Left renal cortex interstitium (tissue), 4 donors: ENCODE data around the gene PIK3CD. TPM values are rescaled to one million over a fixed set of nuclear protein-coding genes. Genes with fewer than 3 reads are reported as not detected.
"Not testable (repeated sequence)": the region's sequence is repeated elsewhere in the genome, so short reads cannot be mapped to it uniquely, and the experiment has no call there.

Source experiments
- DNase-seq, 4 donors: peaks; one replicate each; pipeline ENCODE4 v3.0.0-alpha.2; 2013; ENCODE audit warnings: low read depth in 4 of 4, low spot score in 2 of 4, missing footprints in 1 of 4
- polyA plus RNA-seq, 4 donors: library from polyadenylated mRNA; unstranded; fragments of 120-200 nt; gene quantifications; one replicate each; pipeline ENCODE4 v1.2.1, GENCODE V29; 2013; ENCODE audit not compliant: insufficient read length in 4 of 4

The PIK3CD gene
- polyA plus RNA-seq, 4 donors, result 5.9 to 9.6 (median 7.4) TPM

- no peak for DNase-seq
Observed at GRCh38 chr1:9731051-9731537, 79.6 kb downstream of the PIK3CD start.

GRCh38 chr1:9731561-9731960 lies 80.0 kb downstream of the PIK3CD start:
- no peak for DNase-seq

GRCh38 chr1:9732123-9732971 lies 80.8 kb downstream of the PIK3CD start:
- no peak for DNase-seq

DNA sequence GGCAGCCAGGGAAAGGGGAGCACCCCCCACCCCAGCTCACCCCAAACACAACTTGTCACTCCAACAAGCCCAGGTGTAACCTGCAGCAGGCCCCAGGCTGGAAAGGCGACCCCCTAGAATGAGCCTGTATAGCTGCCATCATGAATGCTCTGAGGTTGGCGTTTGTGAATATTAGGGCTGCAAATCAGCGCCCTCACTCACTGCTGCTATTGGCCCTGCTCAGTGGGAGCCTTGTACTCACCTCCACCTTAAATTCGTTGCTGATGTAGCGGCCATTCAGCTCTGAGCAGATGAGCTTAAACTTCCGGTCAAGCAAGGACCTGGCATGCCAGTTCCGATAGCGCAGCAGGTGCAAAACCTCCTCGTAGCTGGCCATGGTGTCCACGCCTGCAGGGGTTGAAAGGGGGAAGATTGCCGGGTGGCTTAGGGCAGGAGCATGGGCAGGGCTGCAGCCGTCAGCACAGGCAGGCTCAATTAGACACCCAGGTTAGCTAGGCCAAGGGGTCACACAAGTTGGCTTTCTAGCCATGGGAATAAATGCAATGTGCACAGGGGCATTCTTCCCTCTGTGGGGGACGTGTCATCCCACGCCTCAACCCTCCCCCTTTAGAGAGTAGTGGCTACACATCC lies 81.7 kb downstream of the PIK3CD start:
- DNase-seq, result no peak

DNA sequence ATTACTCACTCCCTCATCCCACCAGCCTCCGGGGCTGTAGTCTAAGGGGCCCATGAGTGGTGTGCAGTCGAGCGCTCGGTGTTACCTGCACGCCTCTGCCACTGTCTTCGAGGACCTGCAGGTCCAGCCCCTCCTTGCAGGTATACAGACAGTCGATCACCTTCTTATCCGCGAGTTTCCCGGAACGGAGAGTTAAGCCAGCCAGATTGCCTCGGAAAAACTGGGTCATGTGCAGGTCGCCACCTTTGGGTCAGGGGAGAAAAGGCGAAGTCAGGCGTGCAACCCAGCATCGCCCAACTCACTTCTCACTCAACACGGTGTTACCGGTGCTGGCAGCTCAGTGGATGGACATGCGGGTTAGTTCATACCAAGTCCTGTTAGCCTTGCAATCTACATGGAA lies 84.3 kb downstream of the PIK3CD start:
- DNase-seq, result no peak

DNA sequence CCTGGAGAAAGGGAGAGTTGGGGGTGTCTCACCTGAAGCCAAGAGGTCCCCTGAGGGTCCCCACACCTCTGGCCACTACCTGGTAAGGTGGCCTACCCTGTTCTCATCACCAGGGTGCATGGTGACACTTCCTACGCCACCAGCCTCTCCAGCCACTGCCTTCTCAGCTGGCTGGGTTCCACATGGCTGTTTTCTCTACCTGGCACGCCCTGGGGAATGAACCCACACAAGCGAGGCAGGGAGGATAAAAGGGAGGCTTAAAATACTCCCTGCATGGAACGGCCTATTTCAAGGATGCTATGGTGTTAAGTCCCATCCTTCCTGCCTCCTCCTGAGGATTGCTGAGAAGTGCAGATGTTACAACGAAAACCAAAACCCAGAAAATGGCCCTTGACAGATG lies 84.7 kb downstream of the PIK3CD start:
- no peak for DNase-seq

GRCh38 chr1:9737057-9737456 lies 85.5 kb downstream of the PIK3CD start:
- DNase-seq, result no peak

GRCh38 chr1:9737671-9738070 lies 86.1 kb downstream of the PIK3CD start:
- no peak for DNase-seq

DNA sequence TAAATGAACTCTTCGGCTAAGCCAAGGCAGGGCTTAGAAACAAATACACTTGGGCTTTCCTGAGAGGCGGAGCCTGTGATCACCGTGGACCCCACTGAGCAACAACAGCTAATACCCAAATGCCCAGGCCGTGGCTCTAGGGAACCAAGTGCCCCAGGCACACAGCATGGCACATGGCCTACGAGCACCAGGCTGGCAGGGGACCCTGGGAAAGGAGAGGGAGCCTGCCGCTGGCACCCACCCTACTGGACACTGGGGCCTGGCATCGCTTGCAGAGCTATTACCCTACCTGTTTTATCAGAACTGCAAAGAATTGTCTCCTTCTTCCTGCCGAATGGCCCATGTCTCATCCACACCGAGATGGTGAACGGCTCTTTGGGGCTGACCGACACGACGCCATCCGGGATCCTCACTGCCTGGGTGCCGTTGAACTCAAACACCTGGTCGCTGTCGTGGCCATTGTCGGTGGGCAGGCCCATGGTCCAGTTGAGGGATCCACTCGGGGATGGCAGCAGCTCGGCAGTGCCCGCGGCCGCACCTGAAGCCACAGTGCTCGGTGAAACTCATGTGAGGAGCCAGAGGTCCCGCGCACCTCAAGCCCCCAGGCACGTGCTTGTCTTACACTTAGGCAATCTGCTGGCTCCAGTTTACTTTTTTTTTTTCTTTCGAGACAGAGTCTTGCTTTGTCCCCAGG lies 92.7 kb downstream of the PIK3CD start:
- no peak for DNase-seq

DNA sequence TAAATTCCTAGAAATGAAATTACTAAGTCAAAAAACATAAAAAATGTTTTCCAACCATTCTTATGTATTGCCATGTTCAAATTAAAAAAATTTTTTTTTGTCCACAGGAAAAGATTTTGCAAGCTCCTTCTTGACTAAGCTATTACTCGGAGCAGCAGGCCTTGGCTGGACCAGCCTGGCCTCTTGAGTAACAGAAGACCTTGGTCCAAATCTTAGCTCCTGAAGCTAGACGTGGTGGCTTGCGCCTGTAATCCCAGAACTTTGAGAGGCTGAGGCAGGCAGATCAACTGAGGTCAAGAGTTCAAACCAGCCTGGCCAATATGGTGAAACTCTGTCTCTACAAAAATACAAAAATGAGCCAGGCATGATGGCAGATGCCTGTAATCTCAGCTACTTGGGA lies 94.7 kb downstream of the PIK3CD start:
- no peak for DNase-seq

DNA sequence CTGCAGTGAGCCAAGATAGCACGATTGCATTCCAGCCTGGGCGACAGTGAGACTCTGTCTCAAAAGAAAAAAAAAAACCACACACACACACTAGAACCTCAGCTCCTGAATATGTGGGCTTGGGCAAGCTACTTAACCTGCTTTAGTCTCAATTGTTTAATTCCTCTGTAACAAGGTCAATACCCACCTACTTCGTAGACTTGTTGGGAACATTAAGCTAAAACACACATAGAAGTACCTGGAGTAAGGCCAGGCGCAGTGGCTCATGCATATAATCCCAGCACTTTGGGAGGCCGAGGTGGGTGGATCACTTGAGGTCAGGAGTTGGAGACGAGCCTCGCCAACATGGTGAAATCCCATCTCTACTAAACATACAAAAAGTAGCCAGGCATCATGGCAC lies 95.1 kb downstream of the PIK3CD start:
- no peak for DNase-seq

- not testable (repeated sequence) for DNase-seq
Observed at GRCh38 chr1:9748391-9748790, 96.9 kb downstream of the PIK3CD start.

- no peak for DNase-seq
Observed at GRCh38 chr1:9749361-9749760, 97.8 kb downstream of the PIK3CD start.

DNA sequence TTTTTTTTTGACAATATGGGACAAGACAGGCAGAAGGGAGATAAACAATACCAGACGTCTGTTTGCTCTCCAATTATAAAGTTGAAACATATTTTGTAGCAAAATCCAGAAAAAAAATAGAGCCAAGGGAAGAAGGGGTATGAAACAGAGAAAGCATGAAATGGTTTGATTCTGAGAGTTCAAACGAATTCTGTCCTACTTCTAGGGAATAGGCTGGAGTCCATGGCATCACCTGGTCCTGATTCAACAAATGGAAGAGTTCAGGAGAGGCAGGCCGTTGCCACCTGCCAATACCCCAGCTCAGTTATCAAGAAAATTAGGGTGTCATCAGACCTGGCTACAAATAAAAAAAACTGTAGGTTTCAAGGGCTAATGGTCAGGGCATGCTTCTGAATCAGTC lies 100.4 kb downstream of the PIK3CD start:
- no peak for DNase-seq

- no peak for DNase-seq
Observed at GRCh38 chr1:9753121-9753531, 101.6 kb downstream of the PIK3CD start.

GRCh38 chr1:9755441-9755995 lies 104.0 kb downstream of the PIK3CD start:
- no peak for DNase-seq

DNA sequence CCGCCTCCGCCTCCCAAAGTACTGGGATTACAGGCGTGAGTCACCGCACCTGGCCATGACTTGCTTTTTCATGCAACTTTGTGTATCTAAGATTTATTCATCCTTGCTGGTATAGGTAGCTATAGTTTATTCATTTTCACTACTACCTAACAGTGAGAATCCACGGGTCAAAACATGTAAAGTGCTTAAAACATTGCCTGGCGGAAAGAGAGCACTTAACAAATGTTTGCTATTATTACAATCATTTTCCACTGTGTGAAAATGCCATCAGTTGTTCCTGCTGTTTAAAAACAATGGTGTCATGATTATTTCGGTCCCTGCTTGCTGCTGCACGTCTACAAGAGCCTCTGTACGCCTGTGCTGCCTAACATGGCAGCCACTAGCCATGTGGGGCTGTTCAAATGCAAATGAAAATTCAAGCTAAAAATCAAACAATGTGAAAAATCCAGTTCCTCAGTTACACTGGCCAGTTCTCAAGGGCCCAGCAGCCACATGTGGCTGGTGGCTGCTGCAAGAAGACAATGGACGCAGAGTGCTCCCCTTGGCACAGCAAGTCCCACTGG lies 107.1 kb downstream of the PIK3CD start:
- DNase-seq, result no peak

DNA sequence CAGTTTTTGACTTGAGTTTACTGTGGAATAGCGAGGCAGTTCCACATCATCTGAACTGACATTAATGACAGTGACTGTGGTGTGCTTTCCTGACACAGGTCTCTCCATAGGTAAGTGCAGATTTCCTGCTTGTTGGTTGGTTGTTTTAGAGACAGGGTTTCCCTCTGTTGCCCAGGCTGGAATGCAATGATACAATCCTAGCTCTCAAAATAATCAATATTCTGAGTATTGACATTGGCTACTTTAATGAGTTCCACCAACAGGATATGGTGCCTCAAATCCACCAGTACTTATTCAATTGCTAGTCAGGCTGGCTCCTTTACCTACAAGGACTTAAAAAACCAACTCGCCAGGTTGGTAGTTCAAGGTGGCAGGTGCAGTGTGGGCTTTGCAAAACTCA lies 108.4 kb downstream of the PIK3CD start:
- no peak for DNase-seq

DNA sequence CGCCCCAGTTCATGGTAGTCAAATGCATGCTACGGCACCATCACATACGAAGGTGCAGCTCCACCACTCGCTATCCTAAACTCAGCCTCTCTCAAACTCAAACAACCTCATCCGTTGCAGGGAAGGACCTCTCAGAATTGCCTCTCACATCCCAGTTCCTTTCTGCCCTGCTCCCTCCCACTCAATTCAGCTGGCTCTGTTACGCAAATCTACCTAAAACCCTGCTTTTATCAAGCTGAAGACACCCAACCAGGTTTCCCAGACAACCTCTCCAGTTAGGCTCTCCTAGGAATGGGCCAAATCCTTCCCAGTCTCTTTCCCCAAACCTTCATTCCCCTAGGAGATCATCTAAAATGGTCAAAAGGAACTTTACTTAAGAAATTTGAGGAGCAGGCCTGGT lies 109.3 kb downstream of the PIK3CD start:
- no peak for DNase-seq

DNA sequence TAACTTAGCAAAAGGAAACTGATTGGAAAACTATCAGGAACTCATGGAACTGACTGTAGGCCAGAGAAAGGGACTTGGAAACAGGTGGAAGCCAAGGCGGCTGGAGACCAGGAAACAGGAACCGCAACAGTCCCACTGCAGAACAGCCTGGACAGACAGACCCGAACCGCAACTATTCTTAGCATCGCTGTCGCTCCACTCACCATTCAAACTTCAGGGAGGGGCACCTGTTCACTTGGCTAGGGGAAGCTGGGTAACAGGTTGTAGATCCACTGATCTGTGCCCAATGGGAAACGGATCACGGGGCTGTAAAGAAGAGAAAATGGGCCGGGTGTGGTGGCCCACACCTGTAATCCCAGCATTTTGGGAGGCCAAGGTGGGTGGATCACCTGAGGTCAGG lies 110.3 kb downstream of the PIK3CD start:
- DNase-seq, result no peak

GRCh38 chr1:9762446-9762845 lies 110.9 kb downstream of the PIK3CD start:
- DNase-seq, result not testable (repeated sequence)
